ENCODE results near the gene PCDH19. TPM values are rescaled to one million over a fixed set of nuclear protein-coding genes. Genes with fewer than 3 reads are reported as not detected.
"Not testable (repeated sequence)": the region's sequence is repeated elsewhere in the genome, so short reads cannot be mapped to it uniquely, and the experiment has no call there.

Gene PCDH19
- polyA plus RNA-seq (2013, experiment 1 of 2; ENCODE audit: insufficient read length), result 0.56 TPM
- 0.54 TPM for polyA plus RNA-seq (2013, experiment 2 of 2; ENCODE audit: insufficient read length)

- peak; percentile 73 for DNase-seq
Measured at GRCh38 chrX:100409610-100410590, at the start of gene PCDH19. Gene PCDH19 (minus strand): TSS chrX:100410273. CDS start chrX:100408597, 1,676 bp downstream.

GRCh38 chrX:100449696-100450608, 39.9 kb upstream of the PCDH19 start:
- DNase-seq, result peak; percentile 27

GRCh38 chrX:100447655-100448397, 37.8 kb upstream of the PCDH19 start:
- DNase-seq, result peak; percentile 23

- no peak for DNase-seq
Measured at GRCh38 chrX:100445593-100445992, 35.5 kb upstream of the PCDH19 start.

GRCh38 chrX:100441321-100441720, 31.2 kb upstream of the PCDH19 start:
- DNase-seq, result not testable (repeated sequence)

GRCh38 chrX:100440006-100440405, 29.9 kb upstream of the PCDH19 start:
- no peak for DNase-seq

- no peak for DNase-seq
Measured at GRCh38 chrX:100435726-100436125, 25.7 kb upstream of the PCDH19 start.

- no peak for DNase-seq
Measured at GRCh38 chrX:100424012-100424411, 13.9 kb upstream of the PCDH19 start.

GRCh38 chrX:100418556-100418955, 8.5 kb upstream of the PCDH19 start:
- DNase-seq, result no peak

- no peak for DNase-seq
Measured at GRCh38 chrX:100417681-100418080, 7.6 kb upstream of the PCDH19 start.

GRCh38 chrX:100413229-100413628, 3.2 kb upstream of the PCDH19 start:
- DNase-seq, result peak; percentile 59

GRCh38 chrX:100411802-100412715, 2.0 kb upstream of the PCDH19 start:
- no peak for DNase-seq

- no peak for DNase-seq
Measured at GRCh38 chrX:100410901-100411801, 1.1 kb upstream of the PCDH19 start.

GRCh38 chrX:100408713-100409609, 1.1 kb downstream of the PCDH19 start:
- no peak for DNase-seq

- peak; percentile 9 for DNase-seq
Measured at GRCh38 chrX:100407784-100408712, 2.0 kb downstream of the PCDH19 start.

- no peak for DNase-seq
Measured at GRCh38 chrX:100407147-100407783, 2.8 kb downstream of the PCDH19 start.

GRCh38 chrX:100405424-100405823, 4.6 kb downstream of the PCDH19 start:
- DNase-seq, result no peak
